WTC11 (cell line): ENCODE measurements around the gene CUL5. TPM values are rescaled to one million over a fixed set of nuclear protein-coding genes. Genes with fewer than 3 reads are reported as not detected.

Experiments used
- ATAC-seq: fragments of 200-7000 bp; cut with Tn5 transposase; 2 replicates; pipeline ENCODE4 v1.10.0; 2021; ENCODE audit warnings: mild to moderate bottlenecking, moderate library complexity
- CTCF ChIA-PET: fragments of 300-600 bp; sonication (Branson Sonifier 250); formaldehyde crosslinking; loops from one replicate; lab custom pipeline; 2021; ENCODE audit warnings: antibody characterized with exemption; lab: Charles Lee
- POLR2A ChIA-PET: fragments of 350-600 bp; sonication (Branson Sonifier 250); formaldehyde crosslinking; loops from one replicate; lab custom pipeline; 2021; ENCODE audit warnings: antibody characterized with exemption; lab: Charles Lee
- DNase-seq: peaks from one replicate; pipeline ENCODE4 v3.0.0; 2021; ENCODE audit warnings: low spot score
- H3K27ac Mint-ChIP-seq: 2 replicates; pipeline ENCODE4 v1.8.0; 2021; ENCODE audit warnings: mixed read lengths
- H3K27me3 Mint-ChIP-seq: 2 replicates; pipeline ENCODE4 v1.8.0; 2021; ENCODE audit warnings: low read depth, mild to moderate bottlenecking, moderate library complexity, mixed read lengths
- H3K36me3 Mint-ChIP-seq: 2 replicates; pipeline ENCODE4 v1.8.0; 2021; ENCODE audit warnings: mixed read lengths
- H3K4me1 Mint-ChIP-seq: 2 replicates; pipeline ENCODE4 v1.8.0; 2022; ENCODE audit warnings: mixed read lengths
- H3K4me3 Mint-ChIP-seq: 2 replicates; pipeline ENCODE4 v1.8.0; 2021; ENCODE audit warnings: mild to moderate bottlenecking, moderate library complexity, mixed read lengths
- H3K9me3 Mint-ChIP-seq: 2 replicates; pipeline ENCODE4 v1.8.0; 2021; ENCODE audit warnings: mixed read lengths
- CREB1 ChIP-seq: sonication (generic); formaldehyde crosslinking; IDR thresholded peaks from 2 replicates; pipeline ENCODE4 v1.8.0; 2023; ENCODE audit warnings: mild to moderate bottlenecking, missing genetic modification reagents
- CREM ChIP-seq: sonication (generic); formaldehyde crosslinking; IDR thresholded peaks from 2 replicates; pipeline ENCODE4 v1.8.1; 2022; ENCODE audit warnings: mild to moderate bottlenecking, missing genetic modification reagents, moderate library complexity
- E2F5 ChIP-seq: sonication (generic); formaldehyde crosslinking; IDR thresholded peaks from 2 replicates; pipeline ENCODE4 v1.8.1; 2022; ENCODE audit warnings: mild to moderate bottlenecking, moderate library complexity, missing genetic modification reagents
- ETV6 ChIP-seq: sonication (generic); formaldehyde crosslinking; IDR thresholded peaks from 2 replicates; pipeline ENCODE4 v1.8.1; 2022; ENCODE audit warnings: mild to moderate bottlenecking, missing genetic modification reagents
- FOXJ3 ChIP-seq: sonication (generic); formaldehyde crosslinking; IDR thresholded peaks from 2 replicates; pipeline ENCODE4 v1.9.0; 2021; ENCODE audit warnings: missing genetic modification reagents, mild to moderate bottlenecking, borderline replicate concordance
- GRHL2 ChIP-seq: fragments of 250-450 bp; sonication (Bioruptor Pico); IDR thresholded peaks from 2 replicates; pipeline ENCODE4 v1.8.0; 2022; ENCODE audit warnings: mild to moderate bottlenecking, moderate library complexity; ENCODE audit not compliant: insufficient replicate concordance, severe bottlenecking
- JUN ChIP-seq: sonication (generic); formaldehyde crosslinking; IDR thresholded peaks from 2 replicates; pipeline ENCODE4 v1.8.0; 2023; ENCODE audit warnings: mild to moderate bottlenecking, missing genetic modification reagents
- MXD4 ChIP-seq: fragments of 250-450 bp; sonication (Bioruptor Pico); IDR thresholded peaks from 2 replicates; pipeline ENCODE4 v1.8.0; 2021; ENCODE audit warnings: mild to moderate bottlenecking, moderate library complexity, borderline replicate concordance
- NFATC4 ChIP-seq: fragments of 250-450 bp; sonication (Bioruptor Pico); IDR thresholded peaks from 2 replicates; pipeline ENCODE4 v1.9.0; 2021; ENCODE audit warnings: mild to moderate bottlenecking
- NR1H2 ChIP-seq: sonication (generic); formaldehyde crosslinking; IDR thresholded peaks from 2 replicates; pipeline ENCODE4 v1.9.0; 2021; ENCODE audit warnings: mild to moderate bottlenecking, moderate library complexity, missing genetic modification reagents
- NR2C2 ChIP-seq: sonication (generic); formaldehyde crosslinking; IDR thresholded peaks from 2 replicates; pipeline ENCODE4 v1.8.0; 2022; ENCODE audit warnings: mild to moderate bottlenecking, missing genetic modification reagents
- PRRX2 ChIP-seq: fragments of 250-450 bp; sonication (Bioruptor Pico); IDR thresholded peaks from 2 replicates; pipeline ENCODE4 v1.8.0; 2021; ENCODE audit warnings: mild to moderate bottlenecking
- RORB ChIP-seq: fragments of 250-450 bp; sonication (Bioruptor Pico); IDR thresholded peaks from 2 replicates; pipeline ENCODE4 v1.9.0; 2021; ENCODE audit warnings: mild to moderate bottlenecking
- ZBTB21 ChIP-seq: sonication (generic); formaldehyde crosslinking; IDR thresholded peaks from 2 replicates; pipeline ENCODE4 v1.8.1; 2023; ENCODE audit warnings: mild to moderate bottlenecking, missing genetic modification reagents, borderline replicate concordance
- ZNF263 ChIP-seq: sonication (generic); formaldehyde crosslinking; IDR thresholded peaks from 2 replicates; pipeline ENCODE4 v1.8.1; 2022; ENCODE audit warnings: low read depth, mild to moderate bottlenecking, moderate library complexity, missing genetic modification reagents
- ZNF396 ChIP-seq: fragments of 250-450 bp; sonication (Bioruptor Pico); IDR thresholded peaks from 2 replicates; pipeline ENCODE4 v1.8.0; 2021; ENCODE audit warnings: mild to moderate bottlenecking, moderate library complexity, borderline replicate concordance
- ZNF423 ChIP-seq: fragments of 250-450 bp; sonication (Bioruptor Pico); IDR thresholded peaks from 2 replicates; pipeline ENCODE4 v2.1.2; 2022; ENCODE audit warnings: mild to moderate bottlenecking, moderate library complexity
- ZNF671 ChIP-seq: fragments of 250-450 bp; sonication (Bioruptor Pico); IDR thresholded peaks from 2 replicates; pipeline ENCODE4 v1.8.0; 2021; ENCODE audit warnings: mild to moderate bottlenecking
- total RNA-seq: library from RNA; stranded (reverse); gene quantifications from 3 replicates; pipeline ENCODE4 v1.2.3, GENCODE V29; 2021
- TF ChIP-seq, protein P1 (sequence below): fragments of 250-450 bp; sonication (Bioruptor Pico); IDR thresholded peaks from 2 replicates; pipeline ENCODE4 v1.9.0; 2021; ENCODE audit warnings: mild to moderate bottlenecking
- TF ChIP-seq, protein P2 (sequence below): sonication (generic); formaldehyde crosslinking; IDR thresholded peaks from 2 replicates; pipeline ENCODE4 v1.8.0; 2022; ENCODE audit warnings: mild to moderate bottlenecking, missing genetic modification reagents
- TF ChIP-seq, protein P3 (sequence below): fragments of 250-450 bp; sonication (Bioruptor Pico); IDR thresholded peaks from 2 replicates; pipeline ENCODE4 v2.1.2; 2022; ENCODE audit warnings: mild to moderate bottlenecking, moderate library complexity
- TF ChIP-seq, protein P4 (sequence below): sonication (generic); formaldehyde crosslinking; conservative IDR thresholded peaks from 2 replicates; pipeline ENCODE4 v1.8.1; 2022; ENCODE audit warnings: mild to moderate bottlenecking, missing genetic modification reagents
- TF ChIP-seq, protein P5 (sequence below): sonication (generic); formaldehyde crosslinking; IDR thresholded peaks from 2 replicates; pipeline ENCODE4 v1.8.0; 2023; ENCODE audit warnings: missing genetic modification reagents
- TF ChIP-seq, protein P6 (sequence below): fragments of 250-450 bp; sonication (Bioruptor Pico); IDR thresholded peaks from 2 replicates; pipeline ENCODE4 v1.9.0; 2021; ENCODE audit warnings: mild to moderate bottlenecking, borderline replicate concordance

Gene CUL5
- total RNA-seq, 1 experiment from 2014 or later, result 31.4 TPM

DNA sequence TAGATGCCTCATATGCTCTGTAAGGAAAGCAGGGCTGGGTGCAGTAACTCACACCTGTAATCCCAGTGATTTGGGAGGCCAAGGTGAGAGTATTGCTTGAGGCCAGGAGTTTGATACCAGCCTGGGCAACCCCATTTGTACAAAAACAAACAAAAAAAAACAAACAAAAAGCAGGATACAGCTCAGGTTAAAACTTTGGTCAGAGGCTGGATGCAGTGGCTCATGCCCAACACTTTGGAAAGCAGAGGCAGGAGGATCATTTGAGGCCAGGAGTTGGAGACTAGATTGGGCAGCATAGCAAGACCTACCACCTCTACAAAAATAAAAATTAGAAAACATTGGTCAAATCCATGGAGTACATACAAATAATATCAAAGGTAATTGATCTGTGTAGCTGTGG lies 7.9 kb downstream of the CUL5 start:
- Mint-ChIP-seq H3K4me3 (no peak overlapping the region), H3K36me3 (no peaks in the 10 kb centered on the region), H3K27me3 (no peaks in the 10 kb centered on the region), H3K27ac (no peak overlapping the region), H3K9me3 (no peaks in the 10 kb centered on the region), H3K4me1 (peaks cover 17% of the 10 kb centered on the region)
- no peak for ATAC-seq
- POLR2A ChIA-PET, result no interaction called here
- TF ChIP-seq NR1H2 (CRISPR knock-in tag) (no peak), E2F5 (no peak), ZNF396 (CRISPR knock-in tag) (no peak), JUN (CRISPR knock-in tag) (no peak), NFATC4 (CRISPR knock-in tag) (no peak), CREM (CRISPR knock-in tag) (no peak)
- TF ChIP-seq, protein P1, sequence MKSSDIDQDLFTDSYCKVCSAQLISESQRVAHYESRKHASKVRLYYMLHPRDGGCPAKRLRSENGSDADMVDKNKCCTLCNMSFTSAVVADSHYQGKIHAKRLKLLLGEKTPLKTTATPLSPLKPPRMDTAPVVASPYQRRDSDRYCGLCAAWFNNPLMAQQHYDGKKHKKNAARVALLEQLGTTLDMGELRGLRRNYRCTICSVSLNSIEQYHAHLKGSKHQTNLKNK (CRISPR knock-in tag), result no peak
- TF ChIP-seq, protein P2, sequence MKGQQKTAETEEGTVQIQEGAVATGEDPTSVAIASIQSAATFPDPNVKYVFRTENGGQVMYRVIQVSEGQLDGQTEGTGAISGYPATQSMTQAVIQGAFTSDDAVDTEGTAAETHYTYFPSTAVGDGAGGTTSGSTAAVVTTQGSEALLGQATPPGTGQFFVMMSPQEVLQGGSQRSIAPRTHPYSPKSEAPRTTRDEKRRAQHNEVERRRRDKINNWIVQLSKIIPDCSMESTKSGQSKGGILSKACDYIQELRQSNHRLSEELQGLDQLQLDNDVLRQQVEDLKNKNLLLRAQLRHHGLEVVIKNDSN (CRISPR knock-in tag), result no peak
- TF ChIP-seq, protein P3, sequence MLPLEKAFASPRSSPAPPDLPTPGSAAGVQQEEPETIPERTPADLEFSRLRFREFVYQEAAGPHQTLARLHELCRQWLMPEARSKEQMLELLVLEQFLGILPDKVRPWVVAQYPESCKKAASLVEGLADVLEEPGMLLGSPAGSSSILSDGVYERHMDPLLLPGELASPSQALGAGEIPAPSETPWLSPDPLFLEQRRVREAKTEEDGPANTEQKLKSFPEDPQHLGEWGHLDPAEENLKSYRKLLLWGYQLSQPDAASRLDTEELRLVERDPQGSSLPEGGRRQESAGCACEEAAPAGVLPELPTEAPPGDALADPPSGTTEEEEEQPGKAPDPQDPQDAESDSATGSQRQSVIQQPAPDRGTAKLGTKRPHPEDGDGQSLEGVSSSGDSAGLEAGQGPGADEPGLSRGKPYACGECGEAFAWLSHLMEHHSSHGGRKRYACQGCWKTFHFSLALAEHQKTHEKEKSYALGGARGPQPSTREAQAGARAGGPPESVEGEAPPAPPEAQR (CRISPR knock-in tag), result no peak
- CTCF ChIA-PET, result interaction anchor here (1.3 to 2.0 kb wide), 2 partner anchors 10 to 17 kb away, joined by 5 read pairs; no protein-coding TSS in a partner anchor
- DNase-seq, result no peak

GRCh38 chr11:108018708-108019107 lies 10.0 kb downstream of the CUL5 start:
- TF ChIP-seq PRRX2 (no peak), NFATC4 (CRISPR knock-in tag) (no peak), ZNF263 (CRISPR knock-in tag) (no peak), MXD4 (no peak)
- TF ChIP-seq, protein P4, sequence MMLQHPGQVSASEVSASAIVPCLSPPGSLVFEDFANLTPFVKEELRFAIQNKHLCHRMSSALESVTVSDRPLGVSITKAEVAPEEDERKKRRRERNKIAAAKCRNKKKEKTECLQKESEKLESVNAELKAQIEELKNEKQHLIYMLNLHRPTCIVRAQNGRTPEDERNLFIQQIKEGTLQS (CRISPR knock-in tag), result no peak
- no peaks in the 10 kb centered on the region for H3K9me3 Mint-ChIP-seq
- peaks cover 17% of the 10 kb centered on the region for H3K4me1 Mint-ChIP-seq
- H3K27me3 Mint-ChIP-seq, result no peaks in the 10 kb centered on the region
- POLR2A ChIA-PET, result interaction anchor here (0.7 kb wide), 1 partner anchor 15 kb away, joined by 3 read pairs; no protein-coding TSS in a partner anchor
- no peak overlapping the region for H3K27ac Mint-ChIP-seq
- CTCF ChIA-PET, result interaction anchor here (1.2 to 2.1 kb wide), 2 partner anchors 8 to 10 kb away, joined by 4 to 14 read pairs; partner anchors contain the start of gene CUL5
- DNase-seq (no peak), ATAC-seq (no peak)
- H3K4me3 Mint-ChIP-seq, result no peak overlapping the region
- no peaks in the 10 kb centered on the region for H3K36me3 Mint-ChIP-seq

DNA sequence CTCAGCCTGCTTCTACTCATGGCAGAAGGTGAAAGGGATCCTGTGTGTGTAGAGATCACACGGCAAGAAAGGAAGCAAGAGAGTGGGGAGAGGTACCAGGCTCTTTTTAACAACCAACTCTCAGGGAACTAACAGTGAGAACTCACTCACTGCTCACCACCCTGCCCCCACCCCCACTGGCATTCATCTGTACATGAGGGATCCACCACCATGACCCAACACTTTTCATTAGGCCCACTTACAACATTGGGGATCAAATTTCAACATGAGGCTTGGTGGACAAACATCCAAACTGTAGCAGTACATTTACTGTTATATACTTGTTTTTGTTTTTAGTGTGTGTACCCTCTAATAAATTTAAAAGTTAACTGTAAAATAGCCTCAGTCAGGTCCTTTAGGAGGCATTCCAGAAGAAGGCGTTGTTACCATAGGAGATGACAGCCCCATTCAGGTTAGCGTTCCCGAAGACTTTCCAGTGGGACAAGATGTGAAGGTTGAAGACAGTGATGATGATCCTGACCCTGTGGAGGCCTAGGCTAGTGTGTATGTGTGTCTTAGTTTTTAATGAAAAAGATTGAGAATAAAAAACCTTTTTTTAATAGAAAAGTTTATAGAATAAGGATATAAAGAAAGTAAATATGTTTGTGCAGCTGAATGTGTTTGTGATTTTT lies 11.3 kb downstream of the CUL5 start:
- Mint-ChIP-seq H3K4me3 (no peak overlapping the region), H3K9me3 (no peaks in the 10 kb centered on the region), H3K27ac (peak overlapping the region; percentile 45; the same call in 1 of the 2 replicates), H3K27me3 (no peaks in the 10 kb centered on the region), H3K4me1 (peaks cover 17% of the 10 kb centered on the region), H3K36me3 (no peaks in the 10 kb centered on the region)
- CTCF ChIA-PET, result no interaction called here
- POLR2A ChIA-PET, result no interaction called here
- ATAC-seq (peak; percentile 72), DNase-seq (no peak)
- TF ChIP-seq FOXJ3 (CRISPR knock-in tag), result no peak
- TF ChIP-seq CREB1 (CRISPR knock-in tag), result no peak
- TF ChIP-seq ETV6, result no peak
- TF ChIP-seq ZNF671 (CRISPR knock-in tag), result no peak
- TF ChIP-seq ZNF423, result no peak
- TF ChIP-seq PRRX2, result no peak
- no peak for TF ChIP-seq GRHL2
- no peak for TF ChIP-seq NR2C2 (CRISPR knock-in tag)
- TF ChIP-seq, protein P5, sequence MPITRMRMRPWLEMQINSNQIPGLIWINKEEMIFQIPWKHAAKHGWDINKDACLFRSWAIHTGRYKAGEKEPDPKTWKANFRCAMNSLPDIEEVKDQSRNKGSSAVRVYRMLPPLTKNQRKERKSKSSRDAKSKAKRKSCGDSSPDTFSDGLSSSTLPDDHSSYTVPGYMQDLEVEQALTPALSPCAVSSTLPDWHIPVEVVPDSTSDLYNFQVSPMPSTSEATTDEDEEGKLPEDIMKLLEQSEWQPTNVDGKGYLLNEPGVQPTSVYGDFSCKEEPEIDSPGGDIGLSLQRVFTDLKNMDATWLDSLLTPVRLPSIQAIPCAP (CRISPR knock-in tag), result no peak
- no peak for TF ChIP-seq ZBTB21 (CRISPR knock-in tag)
- TF ChIP-seq, protein P6, sequence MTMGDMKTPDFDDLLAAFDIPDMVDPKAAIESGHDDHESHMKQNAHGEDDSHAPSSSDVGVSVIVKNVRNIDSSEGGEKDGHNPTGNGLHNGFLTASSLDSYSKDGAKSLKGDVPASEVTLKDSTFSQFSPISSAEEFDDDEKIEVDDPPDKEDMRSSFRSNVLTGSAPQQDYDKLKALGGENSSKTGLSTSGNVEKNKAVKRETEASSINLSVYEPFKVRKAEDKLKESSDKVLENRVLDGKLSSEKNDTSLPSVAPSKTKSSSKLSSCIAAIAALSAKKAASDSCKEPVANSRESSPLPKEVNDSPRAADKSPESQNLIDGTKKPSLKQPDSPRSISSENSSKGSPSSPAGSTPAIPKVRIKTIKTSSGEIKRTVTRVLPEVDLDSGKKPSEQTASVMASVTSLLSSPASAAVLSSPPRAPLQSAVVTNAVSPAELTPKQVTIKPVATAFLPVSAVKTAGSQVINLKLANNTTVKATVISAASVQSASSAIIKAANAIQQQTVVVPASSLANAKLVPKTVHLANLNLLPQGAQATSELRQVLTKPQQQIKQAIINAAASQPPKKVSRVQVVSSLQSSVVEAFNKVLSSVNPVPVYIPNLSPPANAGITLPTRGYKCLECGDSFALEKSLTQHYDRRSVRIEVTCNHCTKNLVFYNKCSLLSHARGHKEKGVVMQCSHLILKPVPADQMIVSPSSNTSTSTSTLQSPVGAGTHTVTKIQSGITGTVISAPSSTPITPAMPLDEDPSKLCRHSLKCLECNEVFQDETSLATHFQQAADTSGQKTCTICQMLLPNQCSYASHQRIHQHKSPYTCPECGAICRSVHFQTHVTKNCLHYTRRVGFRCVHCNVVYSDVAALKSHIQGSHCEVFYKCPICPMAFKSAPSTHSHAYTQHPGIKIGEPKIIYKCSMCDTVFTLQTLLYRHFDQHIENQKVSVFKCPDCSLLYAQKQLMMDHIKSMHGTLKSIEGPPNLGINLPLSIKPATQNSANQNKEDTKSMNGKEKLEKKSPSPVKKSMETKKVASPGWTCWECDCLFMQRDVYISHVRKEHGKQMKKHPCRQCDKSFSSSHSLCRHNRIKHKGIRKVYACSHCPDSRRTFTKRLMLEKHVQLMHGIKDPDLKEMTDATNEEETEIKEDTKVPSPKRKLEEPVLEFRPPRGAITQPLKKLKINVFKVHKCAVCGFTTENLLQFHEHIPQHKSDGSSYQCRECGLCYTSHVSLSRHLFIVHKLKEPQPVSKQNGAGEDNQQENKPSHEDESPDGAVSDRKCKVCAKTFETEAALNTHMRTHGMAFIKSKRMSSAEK (CRISPR knock-in tag), result no peak
- no peak for TF ChIP-seq RORB (CRISPR knock-in tag)
